ENCODE measurements around the gene LY6G5C. TPM values are rescaled to one million over a fixed set of nuclear protein-coding genes. Genes with fewer than 3 reads are reported as not detected.

Gene LY6G5C
- total and polyA plus RNA-seq, 2 of the 13 experiments (the other 11 are each of a cell fraction or from before 2014, with no cell fraction given): 0.33 to 0.55 TPM

DNA sequence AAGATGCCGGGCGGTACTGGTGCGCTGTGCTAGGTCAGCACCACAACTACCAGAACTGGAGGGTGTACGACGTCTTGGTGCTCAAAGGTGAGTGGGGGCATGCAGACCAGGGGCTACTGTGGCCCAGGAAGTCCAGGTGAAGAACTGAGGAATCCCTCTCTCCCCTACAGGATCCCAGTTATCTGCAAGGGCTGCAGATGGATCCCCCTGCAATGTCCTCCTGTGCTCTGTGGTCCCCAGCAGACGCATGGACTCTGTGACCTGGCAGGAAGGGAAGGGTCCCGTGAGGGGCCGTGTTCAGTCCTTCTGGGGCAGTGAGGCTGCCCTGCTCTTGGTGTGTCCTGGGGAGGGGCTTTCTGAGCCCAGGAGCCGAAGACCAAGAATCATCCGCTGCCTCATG lies 26.8 kb upstream of the LY6G5C start:
- ChIA-PET CTCF (ENCODE audit: low intra/inter-chr PET ratio, low total read pairs) (no interaction called here), POLR2A (interaction anchor here (1.2 kb wide), 1 partner anchor 238 kb away, joined by 3 read pairs; the partner anchor contains the start of gene CFB)
- WGBS (ENCODE audit: low lambda C conversion rate): 53% methylated on average over 10 of the region's 10 CpGs
- Histone ChIP-seq H3K36me3 (replicated peaks in 1 of 2; ENCODE audit: control insufficient read depth in 1 of 2, insufficient read depth in 2 of 2, low read length in 2 of 2) (no peaks in the 10 kb centered on the region), H3K9ac (ENCODE audit: insufficient read depth, low read depth, low read length) (no peak overlapping the region), H4K20me1 (ENCODE audit: insufficient read depth, low read length) (no peaks in the 10 kb centered on the region), H3K4me1 (ENCODE audit: insufficient read depth, low read length) (peaks cover 16% of the 10 kb centered on the region), H3K27me3 (ENCODE audit: control insufficient read depth in 1 of 2, insufficient read depth in 2 of 2, low read length in 2 of 2) (peaks cover 8 to 35% of the 10 kb centered on the region in 2 experiments; a peak in 3 of 5 replicates), H3K9me3 (ENCODE audit: low read length) (no peaks in the 10 kb centered on the region), H3K27ac (ENCODE audit: extremely low read length, insufficient read depth, low read length) (no peak overlapping the region), H3K79me2 (ENCODE audit: insufficient read depth, low read length) (peaks cover 3% of the 10 kb centered on the region), H3K4me3 (replicated peaks in 1 of 3; ENCODE audit: insufficient read depth in 1 of 3, low read depth in 2 of 3, low read length in 3 of 3) (no peak overlapping the region), H3K4me2 (ENCODE audit: low read depth, low read length) (no peak overlapping the region), H2AFZ (ENCODE audit: low read length) (no peak overlapping the region)
- ATAC-seq (no peak), DNase-seq (ENCODE audit: low spot score) (no peak), FAIRE-seq (no peak)
- TF ChIP-seq, protein P1, sequence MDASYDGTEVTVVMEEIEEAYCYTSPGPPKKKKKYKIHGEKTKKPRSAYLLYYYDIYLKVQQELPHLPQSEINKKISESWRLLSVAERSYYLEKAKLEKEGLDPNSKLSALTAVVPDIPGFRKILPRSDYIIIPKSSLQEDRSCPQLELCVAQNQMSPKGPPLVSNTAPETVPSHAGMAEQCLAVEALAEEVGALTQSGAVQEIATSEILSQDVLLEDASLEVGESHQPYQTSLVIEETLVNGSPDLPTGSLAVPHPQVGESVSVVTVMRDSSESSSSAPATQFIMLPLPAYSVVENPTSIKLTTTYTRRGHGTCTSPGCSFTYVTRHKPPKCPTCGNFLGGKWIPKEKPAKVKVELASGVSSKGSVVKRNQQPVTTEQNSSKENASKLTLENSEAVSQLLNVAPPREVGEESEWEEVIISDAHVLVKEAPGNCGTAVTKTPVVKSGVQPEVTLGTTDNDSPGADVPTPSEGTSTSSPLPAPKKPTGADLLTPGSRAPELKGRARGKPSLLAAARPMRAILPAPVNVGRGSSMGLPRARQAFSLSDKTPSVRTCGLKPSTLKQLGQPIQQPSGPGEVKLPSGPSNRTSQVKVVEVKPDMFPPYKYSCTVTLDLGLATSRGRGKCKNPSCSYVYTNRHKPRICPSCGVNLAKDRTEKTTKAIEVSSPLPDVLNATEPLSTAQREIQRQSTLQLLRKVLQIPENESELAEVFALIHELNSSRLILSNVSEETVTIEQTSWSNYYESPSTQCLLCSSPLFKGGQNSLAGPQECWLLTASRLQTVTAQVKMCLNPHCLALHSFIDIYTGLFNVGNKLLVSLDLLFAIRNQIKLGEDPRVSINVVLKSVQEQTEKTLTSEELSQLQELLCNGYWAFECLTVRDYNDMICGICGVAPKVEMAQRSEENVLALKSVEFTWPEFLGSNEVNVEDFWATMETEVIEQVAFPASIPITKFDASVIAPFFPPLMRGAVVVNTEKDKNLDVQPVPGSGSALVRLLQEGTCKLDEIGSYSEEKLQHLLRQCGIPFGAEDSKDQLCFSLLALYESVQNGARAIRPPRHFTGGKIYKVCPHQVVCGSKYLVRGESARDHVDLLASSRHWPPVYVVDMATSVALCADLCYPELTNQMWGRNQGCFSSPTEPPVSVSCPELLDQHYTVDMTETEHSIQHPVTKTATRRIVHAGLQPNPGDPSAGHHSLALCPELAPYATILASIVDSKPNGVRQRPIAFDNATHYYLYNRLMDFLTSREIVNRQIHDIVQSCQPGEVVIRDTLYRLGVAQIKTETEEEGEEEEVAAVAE (CRISPR knock-in tag; IDR thresholded peaks at IDR 0.05; ENCODE audit: borderline replicate concordance): no peak
- TF ChIP-seq ZNF619 (CRISPR knock-in tag; IDR thresholded peaks at IDR 0.05) (no peak), TBX3 (IDR thresholded peaks at IDR 0.05; ENCODE audit: borderline replicate concordance) (no peak)
- TF ChIP-seq, protein P2, sequence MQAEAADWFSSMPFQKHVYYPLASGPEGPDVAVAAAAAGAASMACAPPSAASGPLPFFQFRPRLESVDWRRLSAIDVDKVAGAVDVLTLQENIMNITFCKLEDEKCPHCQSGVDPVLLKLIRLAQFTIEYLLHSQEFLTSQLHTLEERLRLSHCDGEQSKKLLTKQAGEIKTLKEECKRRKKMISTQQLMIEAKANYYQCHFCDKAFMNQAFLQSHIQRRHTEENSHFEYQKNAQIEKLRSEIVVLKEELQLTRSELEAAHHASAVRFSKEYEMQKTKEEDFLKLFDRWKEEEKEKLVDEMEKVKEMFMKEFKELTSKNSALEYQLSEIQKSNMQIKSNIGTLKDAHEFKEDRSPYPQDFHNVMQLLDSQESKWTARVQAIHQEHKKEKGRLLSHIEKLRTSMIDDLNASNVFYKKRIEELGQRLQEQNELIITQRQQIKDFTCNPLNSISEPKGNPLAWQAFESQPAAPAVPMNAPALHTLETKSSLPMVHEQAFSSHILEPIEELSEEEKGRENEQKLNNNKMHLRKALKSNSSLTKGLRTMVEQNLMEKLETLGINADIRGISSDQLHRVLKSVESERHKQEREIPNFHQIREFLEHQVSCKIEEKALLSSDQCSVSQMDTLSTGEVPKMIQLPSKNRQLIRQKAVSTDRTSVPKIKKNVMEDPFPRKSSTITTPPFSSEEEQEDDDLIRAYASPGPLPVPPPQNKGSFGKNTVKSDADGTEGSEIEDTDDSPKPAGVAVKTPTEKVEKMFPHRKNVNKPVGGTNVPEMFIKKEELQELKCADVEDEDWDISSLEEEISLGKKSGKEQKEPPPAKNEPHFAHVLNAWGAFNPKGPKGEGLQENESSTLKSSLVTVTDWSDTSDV (CRISPR knock-in tag; IDR thresholded peaks at IDR 0.05): 0 out of 2 replicates have a peak, but pooled peaks have one; percentile 70
- BruUV-seq (replicated peaks): no TSS peak
- intact Hi-C loops (cut with micrococcal nuclease; ENCODE audit: unreplicated experiment) (no loop called here), in situ Hi-C loops (cut with HindIII; ENCODE audit: extremely low pct_ligation_motif_present, low pct_unique_long_range_greater_than_20kb) (no loop called here)
